ENCODE data around the gene KDM7A.

The KDM7A gene

GRCh38 chr7:140051820-140052219, 125.0 kb downstream of the KDM7A start:
- DNase-seq: no peak

- no peak for DNase-seq
Observed at GRCh38 chr7:140050100-140050499, 126.7 kb downstream of the KDM7A start.

GRCh38 chr7:140049339-140050024, 127.3 kb downstream of the KDM7A start:
- DNase-seq: no peak

- DNase-seq: no peak
Observed at GRCh38 chr7:140048989-140049338, 127.8 kb downstream of the KDM7A start.

GRCh38 chr7:140048138-140048537, 128.6 kb downstream of the KDM7A start:
- DNase-seq: no peak

- no peak for DNase-seq
Observed at GRCh38 chr7:140047197-140047596, 129.6 kb downstream of the KDM7A start.

GRCh38 chr7:140045697-140046096, 131.1 kb downstream of the KDM7A start:
- no peak for DNase-seq

- no peak for DNase-seq
Observed at GRCh38 chr7:140044251-140044650, 132.5 kb downstream of the KDM7A start.

- DNase-seq: no peak
Observed at GRCh38 chr7:140042386-140042670, 134.5 kb downstream of the KDM7A start.

- DNase-seq: no peak
Observed at GRCh38 chr7:140041659-140042385, 135.0 kb downstream of the KDM7A start.

- no peak for DNase-seq
Observed at GRCh38 chr7:140039896-140040295, 136.9 kb downstream of the KDM7A start.

- DNase-seq: no peak
Observed at GRCh38 chr7:140039066-140039465, 137.7 kb downstream of the KDM7A start.

GRCh38 chr7:140036224-140036962, 140.4 kb downstream of the KDM7A start:
- DNase-seq: no peak

- no peak for DNase-seq
Observed at GRCh38 chr7:140035400-140036223, 141.2 kb downstream of the KDM7A start.

Measured in activated T-cell treated with anti-CD3 and anti-CD28 coated beads for 4 hours (primary cell).